Head of caudate nucleus (tissue), 42 donors: Measurements from ENCODE around the gene ZDHHC7.
"Not testable (repeated sequence)": the region's sequence is repeated elsewhere in the genome, so short reads cannot be mapped to it uniquely, and the experiment has no call there.

ENCODE experiments used
- DNase-seq, 42 donors: peaks; one replicate each; pipeline versions ENCODE4 v3.0.0 to v3.0.0-alpha.2; 2020 to 2021; ENCODE audit warnings: mixed read lengths in 7 of 42
- intact Hi-C: fragments of 100-400 bp; cut with DNase I; formaldehyde crosslinking; loops from one replicate; pipeline ENCODE4 v1.15.0; 2022

ZDHHC7 gene

DNA sequence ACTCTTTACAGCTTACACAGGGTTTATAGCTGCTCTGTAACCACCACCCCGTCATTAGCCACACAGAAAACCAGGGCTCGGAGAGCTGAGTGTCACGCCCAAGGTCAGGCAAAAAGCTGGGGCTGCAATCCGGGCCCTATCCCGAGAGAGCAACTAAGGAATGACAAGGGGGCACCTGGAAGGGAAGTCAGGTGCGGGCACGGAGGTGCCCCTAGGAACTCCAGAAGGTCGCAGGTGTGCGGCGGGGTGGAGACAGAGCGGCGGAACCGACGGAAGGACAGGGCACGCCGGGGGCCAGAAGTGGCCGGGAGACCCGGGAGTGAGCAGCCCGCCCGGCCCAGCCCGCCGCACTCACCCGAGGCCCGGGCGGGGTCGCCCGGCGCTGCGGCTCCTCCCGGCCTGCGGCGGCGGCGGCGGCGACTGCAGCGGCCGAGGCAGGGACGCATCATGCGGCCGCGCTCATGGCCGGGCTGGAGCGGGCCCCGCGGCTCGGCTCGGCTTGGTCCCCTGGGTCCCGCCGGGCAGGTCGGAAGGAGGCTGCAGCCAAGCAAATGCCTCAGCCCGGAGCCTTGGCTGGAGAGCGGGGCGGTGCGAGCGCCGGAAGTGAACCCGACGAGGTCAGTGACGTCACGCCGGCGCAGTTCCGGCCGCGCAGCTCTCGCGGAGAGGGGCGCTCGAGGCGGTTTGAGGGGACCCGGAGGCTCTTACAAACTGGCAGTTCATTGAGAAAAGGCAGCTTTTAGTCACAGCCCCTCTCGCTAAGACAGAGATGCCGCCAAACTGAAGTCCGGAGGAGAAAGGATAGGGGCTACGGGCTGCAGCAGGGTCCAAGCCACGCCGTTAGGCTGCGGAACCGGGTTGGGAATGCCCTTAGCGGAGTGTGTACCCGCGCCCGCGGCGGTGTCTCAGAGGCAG, at the start of gene ZDHHC7:
TSS of gene ZDHHC7 (minus strand) at position 605 of the 915 bp plus-strand sequence. CDS start 20,917 bp downstream, outside the sequence.
- peak; percentile 64 to 95 (median 89) for DNase-seq
- intact Hi-C loops = no loop called here

GRCh38 chr16:85058909-85059308, 47.6 kb upstream of the ZDHHC7 start:
- DNase-seq = no peak
- intact Hi-C loops = no loop called here

DNA sequence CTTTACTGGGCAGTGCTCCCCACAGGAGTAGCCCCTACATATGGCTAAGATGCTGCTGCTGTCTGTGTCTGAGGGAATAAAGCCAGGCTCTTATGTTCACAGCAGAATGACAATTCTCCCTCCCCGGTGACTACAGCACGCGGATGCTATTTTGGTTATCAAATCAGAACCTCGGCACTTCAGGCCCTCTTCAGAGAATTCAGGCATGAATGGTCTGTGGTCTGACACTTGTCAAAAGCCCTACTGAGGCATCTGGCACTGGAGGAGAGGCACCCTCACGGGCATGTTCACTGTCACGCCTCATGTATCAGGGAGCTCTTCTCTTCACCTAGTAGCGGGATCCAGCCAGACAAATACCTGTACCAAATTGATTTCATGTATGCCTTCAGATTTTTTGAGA, 46.6 kb upstream of the ZDHHC7 start:
- intact Hi-C loops = no loop called here
- no peak for DNase-seq

GRCh38 chr16:85057212-85057889, 46.0 kb upstream of the ZDHHC7 start:
- no peak for DNase-seq
- intact Hi-C loops = no loop called here

DNA sequence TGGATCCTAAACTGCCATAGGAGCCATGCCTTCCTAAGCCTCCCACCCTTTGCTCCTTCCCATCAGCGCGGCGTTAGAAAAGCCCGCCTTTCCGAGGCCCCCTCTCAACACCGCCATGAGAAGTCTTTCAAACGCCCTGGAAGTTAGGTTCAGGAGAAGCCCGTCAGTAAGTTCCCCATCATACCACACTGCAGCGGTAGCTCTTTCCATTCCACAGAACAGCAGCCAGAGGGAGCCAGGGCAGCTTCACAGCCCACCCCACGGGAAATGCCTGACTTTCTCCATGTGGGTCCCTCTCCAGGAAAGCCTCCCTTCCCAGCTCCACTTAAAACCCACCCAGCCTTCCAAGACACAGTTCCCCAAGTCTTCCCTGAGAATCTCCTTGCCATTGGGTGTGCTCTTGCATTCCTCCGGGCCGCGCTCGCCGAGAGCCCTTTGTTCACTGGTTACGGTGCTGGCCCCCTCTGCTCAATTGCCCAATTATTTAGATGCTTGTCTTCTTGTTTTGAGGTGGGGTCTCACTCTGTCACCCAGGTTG, 44.9 kb upstream of the ZDHHC7 start:
- intact Hi-C loops = no loop called here
- DNase-seq = peak in 34 of 42 donors; percentile 22 to 71 (median 42)

GRCh38 chr16:85055493-85056210, 44.3 kb upstream of the ZDHHC7 start:
- peak in 41 of 42 donors; percentile 22 to 87 (median 63) for DNase-seq

GRCh38 chr16:85054948-85055492, 43.7 kb upstream of the ZDHHC7 start:
- intact Hi-C loops = no loop called here
- DNase-seq = no peak

More at GRCh38 chr16:85055493-85056210, 44.3 kb upstream of the ZDHHC7 start:
- intact Hi-C loops = no loop called here

- DNase-seq, intact Hi-C loops: not testable (repeated sequence)
Measured at GRCh38 chr16:85054321-85054720, 43.0 kb upstream of the ZDHHC7 start.

DNA sequence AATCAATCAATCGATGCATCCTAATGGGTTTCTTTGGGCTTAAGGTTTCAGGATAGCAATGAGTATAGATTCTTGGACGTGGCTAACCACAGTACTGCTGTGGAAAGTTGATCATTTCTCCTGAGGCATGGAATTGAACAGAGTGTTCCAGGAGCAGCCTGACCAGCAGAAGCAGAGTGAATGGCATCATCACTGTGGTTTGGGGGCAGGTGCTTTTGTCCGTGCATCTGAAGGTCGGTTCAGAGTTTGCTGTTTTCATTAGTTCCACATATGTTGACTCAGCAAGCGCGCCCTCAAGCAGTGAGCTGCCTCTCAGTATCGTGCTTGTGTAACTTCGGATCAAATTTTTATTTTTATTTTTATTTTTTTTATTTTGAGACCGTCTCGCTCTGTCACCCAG, 41.2 kb upstream of the ZDHHC7 start:
- DNase-seq = no peak
- intact Hi-C loops = no loop called here

DNA sequence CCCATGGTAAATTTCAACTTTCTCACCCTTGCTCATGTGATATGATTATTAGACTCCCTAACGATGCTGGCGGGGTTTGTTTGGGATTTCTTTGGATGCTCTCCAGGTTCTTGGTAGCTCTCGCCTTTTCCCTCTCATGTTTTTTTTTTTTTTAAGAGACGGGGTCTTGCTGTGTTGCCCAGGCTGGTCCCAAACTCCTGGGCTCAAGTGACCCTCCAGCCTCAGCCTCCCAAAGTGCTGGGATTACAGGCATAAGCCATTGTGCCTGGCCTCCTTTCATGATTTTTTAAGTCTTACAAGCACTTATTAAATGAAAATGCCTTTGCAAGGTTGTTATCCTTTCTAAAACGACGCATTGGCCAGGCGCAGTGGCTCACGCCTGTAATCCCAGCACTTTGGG, 40.3 kb upstream of the ZDHHC7 start:
- intact Hi-C loops = no loop called here
- no peak for DNase-seq

DNA sequence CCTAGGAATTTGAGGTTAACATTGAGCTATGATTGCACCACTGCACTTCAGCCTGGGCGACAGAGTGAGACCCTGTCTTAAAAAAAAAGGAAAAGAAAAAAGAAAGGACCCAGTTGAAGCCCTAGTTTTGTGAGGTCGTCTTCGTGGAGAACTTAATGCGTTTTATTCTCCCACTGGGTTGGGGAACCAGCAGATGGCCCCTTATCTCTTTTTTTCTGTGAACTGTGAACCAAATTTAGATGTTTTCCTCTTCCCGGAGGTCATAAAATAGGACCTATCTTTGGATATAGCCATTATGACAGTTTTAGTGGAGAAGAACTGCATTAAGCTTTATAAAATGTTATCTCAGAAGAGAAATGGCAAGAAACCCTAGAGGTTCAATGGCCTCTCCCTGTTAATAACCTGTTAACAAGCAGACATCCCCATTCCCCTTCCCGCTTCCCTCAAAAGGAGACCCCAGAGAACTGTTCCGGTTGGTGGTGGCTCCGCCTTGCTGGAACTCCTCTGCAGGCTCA, 39.8 kb upstream of the ZDHHC7 start:
- DNase-seq = no peak
- intact Hi-C loops = no loop called here

- DNase-seq = peak in 1 of 42 donors; percentile 43
- intact Hi-C loops = no loop called here
Measured at GRCh38 chr16:85049706-85050305, 38.5 kb upstream of the ZDHHC7 start.

DNA sequence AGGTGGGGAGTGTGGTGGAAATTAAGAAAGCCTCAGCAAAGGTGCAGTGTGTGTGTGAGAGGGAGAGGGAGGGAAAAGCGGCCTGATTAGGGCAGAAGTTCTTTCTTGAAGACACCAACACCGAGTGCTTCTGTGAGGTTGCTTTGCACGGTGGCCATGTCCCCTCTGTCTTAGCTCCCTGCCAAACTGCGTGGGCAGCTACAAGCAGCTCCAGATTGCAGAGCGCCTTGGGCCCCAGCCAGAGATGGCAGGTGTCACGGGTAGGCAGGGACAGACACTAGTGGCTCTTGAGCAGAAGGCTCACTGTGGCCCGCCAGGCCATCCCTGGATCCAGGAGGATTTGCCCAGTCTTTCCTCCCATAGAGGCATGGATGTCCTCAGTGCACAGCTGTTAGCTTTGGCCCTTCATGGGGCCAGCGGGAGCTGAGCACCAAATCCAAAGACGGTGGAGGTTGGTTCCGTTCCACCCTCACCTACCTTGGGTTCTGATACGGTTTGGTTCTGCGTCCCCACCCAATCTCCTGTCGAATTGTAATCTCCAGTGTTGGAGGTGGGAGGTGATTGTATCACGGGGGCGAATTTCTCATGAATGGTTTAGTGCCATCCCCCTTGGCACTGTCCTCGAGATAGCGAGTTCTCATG, 37.7 kb upstream of the ZDHHC7 start:
- intact Hi-C loops = no loop called here
- peak in 5 of 42 donors; percentile 22 to 45 (median 32) for DNase-seq

DNA sequence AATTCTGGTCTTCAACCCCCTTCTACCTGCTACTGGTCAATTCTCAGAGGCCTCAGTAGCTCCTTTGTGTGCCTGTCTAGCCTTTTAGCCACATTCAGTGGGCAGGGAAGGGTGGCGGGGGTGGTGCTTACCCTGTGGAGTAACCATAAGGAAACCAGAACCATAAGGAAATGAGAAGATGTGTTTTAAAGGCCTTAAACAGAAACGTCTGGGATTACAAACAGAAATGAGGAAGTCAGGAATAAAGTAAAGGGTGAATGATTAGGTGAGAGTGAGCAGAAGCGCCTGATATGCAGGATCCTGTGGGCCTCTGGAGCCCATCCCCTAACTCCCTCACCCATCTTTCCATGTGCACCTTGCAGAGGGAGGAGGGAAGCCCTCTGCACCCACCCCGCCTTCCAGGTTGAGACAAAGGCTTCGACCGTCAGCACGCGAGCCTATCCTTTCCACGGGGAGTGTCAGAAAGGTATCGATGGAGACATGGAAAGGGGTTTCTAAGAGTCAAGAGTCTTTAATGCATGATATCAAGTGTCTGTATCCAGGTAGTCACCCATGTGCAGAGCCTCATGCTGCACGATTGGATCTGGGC, 36.6 kb upstream of the ZDHHC7 start:
- DNase-seq = no peak
- intact Hi-C loops = no loop called here

DNA sequence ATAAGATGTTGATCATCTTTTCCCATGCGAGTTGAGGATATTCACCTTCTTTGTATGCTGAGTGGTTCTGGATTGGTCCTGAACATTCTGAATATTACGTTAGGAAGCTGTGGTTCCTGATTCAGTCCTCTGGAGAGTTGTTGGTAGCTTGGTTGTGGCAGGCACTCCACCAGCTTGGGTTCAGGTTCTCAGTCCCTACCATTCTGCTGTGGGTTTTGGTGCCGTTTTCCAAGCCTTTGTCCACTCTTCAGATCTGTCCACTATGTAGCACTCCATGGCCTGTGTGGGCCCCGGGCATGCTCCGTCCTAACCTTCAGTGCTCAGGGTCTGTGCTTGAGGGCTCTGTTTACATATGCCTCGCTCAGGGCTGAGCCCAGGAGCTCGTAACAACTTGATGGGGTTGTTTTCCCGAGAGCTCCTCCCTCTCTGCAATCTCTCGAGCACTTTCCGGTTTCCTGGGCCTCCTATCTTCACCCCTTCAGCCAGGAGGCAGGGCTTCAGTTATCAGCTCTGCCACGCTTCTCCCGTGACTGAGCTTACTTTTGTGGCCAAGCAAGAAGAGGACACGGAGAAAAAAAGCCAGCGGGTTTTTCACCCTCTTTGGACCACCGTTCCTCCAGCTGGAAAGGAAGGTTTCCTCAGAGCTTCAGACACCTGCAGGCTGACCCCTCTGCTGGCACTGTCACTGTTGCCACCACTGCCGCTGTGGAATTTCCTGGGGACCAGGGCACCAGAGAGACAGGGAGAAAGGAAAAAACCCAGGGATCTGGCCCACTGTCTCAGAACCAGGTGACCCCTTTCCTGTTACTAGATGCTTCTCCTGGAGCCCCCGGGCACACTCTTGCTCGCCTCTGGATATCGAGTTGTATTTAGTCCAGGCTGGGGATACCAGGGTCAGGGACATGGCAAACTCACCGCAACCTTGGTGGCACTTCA, 35.9 kb upstream of the ZDHHC7 start:
- intact Hi-C loops = no loop called here
- DNase-seq = no peak

GRCh38 chr16:85046472-85046916, 35.2 kb upstream of the ZDHHC7 start:
- intact Hi-C loops = no loop called here

More at GRCh38 chr16:85046472-85046916, 35.2 kb upstream of the ZDHHC7 start:
- DNase-seq = peak in 3 of 42 donors; percentile 15 to 39 (median 24)
